ENCODE measurements around the gene TUBGCP4. TPM values are rescaled to one million over a fixed set of nuclear protein-coding genes. Genes with fewer than 3 reads are reported as not detected.

TUBGCP4 gene, protein sequence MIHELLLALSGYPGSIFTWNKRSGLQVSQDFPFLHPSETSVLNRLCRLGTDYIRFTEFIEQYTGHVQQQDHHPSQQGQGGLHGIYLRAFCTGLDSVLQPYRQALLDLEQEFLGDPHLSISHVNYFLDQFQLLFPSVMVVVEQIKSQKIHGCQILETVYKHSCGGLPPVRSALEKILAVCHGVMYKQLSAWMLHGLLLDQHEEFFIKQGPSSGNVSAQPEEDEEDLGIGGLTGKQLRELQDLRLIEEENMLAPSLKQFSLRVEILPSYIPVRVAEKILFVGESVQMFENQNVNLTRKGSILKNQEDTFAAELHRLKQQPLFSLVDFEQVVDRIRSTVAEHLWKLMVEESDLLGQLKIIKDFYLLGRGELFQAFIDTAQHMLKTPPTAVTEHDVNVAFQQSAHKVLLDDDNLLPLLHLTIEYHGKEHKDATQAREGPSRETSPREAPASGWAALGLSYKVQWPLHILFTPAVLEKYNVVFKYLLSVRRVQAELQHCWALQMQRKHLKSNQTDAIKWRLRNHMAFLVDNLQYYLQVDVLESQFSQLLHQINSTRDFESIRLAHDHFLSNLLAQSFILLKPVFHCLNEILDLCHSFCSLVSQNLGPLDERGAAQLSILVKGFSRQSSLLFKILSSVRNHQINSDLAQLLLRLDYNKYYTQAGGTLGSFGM
- total RNA-seq: 12.1 TPM
- 10 to 100 TPM; 10.2 to 12.2 (median 11.1) TPM for polyA plus RNA-seq

DNA sequence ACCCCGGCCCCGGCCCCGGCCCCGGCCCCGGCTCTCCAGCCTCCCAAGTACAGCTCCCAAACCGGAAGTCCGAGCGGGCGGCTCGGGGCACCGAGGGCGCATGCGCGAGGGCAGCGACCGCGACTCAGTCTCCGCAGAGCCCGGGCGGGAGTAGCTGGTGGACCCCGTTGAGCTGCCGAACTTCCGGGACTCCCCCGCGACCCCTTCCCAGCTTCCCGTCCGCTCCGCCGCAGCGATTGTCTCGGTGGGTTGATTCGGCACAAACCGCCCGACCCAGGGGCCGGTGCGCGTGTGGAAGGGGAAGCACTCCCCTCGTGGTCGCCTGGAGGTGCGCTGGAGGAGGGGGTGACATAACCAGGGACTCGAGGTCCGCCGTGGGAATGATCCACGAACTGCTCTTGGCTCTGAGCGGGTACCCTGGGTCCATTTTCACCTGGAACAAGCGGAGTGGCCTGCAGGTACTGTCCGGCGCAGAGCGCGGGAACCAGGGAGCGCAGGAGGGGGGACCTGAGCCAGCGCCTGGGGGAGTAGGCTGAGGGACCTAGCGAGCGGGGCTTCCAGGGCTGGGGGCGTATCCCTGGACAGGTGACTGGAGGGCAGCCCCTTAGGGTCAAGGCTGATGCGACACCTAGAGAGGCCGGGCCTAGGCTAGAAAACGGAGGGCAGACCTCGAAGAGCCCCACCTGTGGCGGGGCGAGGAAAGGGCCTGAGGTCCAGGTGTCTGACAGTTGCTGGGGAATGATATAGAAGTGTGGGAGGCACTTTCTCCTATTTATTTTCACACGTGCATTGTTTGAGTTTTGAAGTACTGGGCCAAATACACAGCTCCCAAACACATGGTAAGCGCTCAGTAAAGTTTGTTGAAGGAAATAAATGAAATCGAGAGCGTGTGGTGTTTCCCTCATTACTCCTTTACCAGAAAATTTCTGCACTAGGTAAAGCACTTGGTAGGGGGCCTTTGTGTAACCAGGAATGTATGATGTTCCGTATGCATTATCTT, at the start of gene TUBGCP4, which contains the start of gene ZSCAN29:
Gene TUBGCP4 (plus strand): TSS at position 127 of the 1,000 bp plus-strand sequence. CDS start 254 bp downstream, at position 381.
Gene ZSCAN29 (minus strand): TSS at position 69 of the 1,000 bp plus-strand sequence. CDS start 1,130 bp downstream, outside the sequence.
- Mint-ChIP-seq H3K4me3 (peak within 1 kb of the TSS; percentile 92 to 97 (median 95)), H3K4me1 (peaks cover 24 to 63% (median 51%) of the 10 kb centered on the region in 4 donors), H3K9me3 (peaks cover 0 to 23% (median 9%) of the 10 kb centered on the region in 7 donors), H3K27me3 (no peaks in the 10 kb centered on the region), H3K27ac (peak within 1 kb of the TSS; percentile 82 to 96 (median 92)), H3K36me3 (peaks cover 35% of the 10 kb centered on the region)
- H3K27me3 ChIP-seq (ENCODE audit: control insufficient read depth, insufficient read depth, low read length): no peaks in the 10 kb centered on the region
- ATAC-seq (ENCODE audit: low read depth in 2 of 2) (peak; percentile 70 to 71), DNase-seq (peak; percentile 67 to 85 (median 71))
- peaks cover 42% of the 10 kb centered on the region for H3K4me1 ChIP-seq (ENCODE audit: control insufficient read depth, insufficient read depth, low read length, poor library complexity, severe bottlenecking)
- H3K4me3 ChIP-seq (ENCODE audit: low read depth, low read length): peak within 1 kb of the TSS; percentile 85
- peaks cover 0 to 2% of the 10 kb centered on the region in 2 experiments for H3K9me3 ChIP-seq (ENCODE audit: control insufficient read depth in 2 of 2, low read length in 2 of 2)
- H3K27ac ChIP-seq (ENCODE audit: insufficient read depth, low read length, poor library complexity, severe bottlenecking): peak within 1 kb of the TSS; percentile 58
- peaks cover 13% of the 10 kb centered on the region for H3K36me3 ChIP-seq (ENCODE audit: control insufficient read depth, insufficient read depth, low read length)

DNA sequence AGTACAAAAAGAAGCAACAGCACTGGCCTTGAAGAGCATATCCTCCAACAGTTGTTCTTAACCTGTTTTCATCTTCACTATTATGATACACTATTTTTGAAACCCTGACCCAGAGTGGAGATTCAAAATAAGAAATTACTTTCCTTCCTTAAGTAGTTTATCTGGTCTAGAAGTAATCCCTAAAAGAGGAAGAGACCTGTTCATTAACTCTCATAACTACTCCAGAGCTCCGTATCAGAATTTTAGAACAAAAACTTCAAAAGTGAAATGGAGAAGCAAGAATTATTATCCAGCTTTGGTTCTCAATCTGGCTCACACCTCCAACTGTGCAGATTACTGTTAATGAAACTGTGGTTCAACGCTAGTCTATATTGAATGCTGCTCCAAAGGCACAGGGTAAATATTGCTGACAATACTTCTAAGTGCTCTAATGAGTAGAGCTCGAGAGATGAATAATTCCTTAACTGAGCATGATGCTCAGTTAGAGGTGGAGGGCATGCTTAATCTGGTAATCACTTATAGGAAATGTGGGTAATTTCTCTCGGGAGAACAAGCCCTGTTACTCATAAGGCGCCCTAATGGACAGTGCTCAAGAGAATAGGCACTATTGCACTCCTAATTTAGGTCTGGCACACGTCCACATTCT, 45.7 kb upstream of the TUBGCP4 start:
- Histone ChIP-seq H3K27me3 (ENCODE audit: control insufficient read depth, insufficient read depth, low read length) (no peaks in the 10 kb centered on the region), H3K27ac (ENCODE audit: insufficient read depth, low read length, poor library complexity, severe bottlenecking) (no peak overlapping the region), H3K9me3 (ENCODE audit: control insufficient read depth in 2 of 2, low read length in 2 of 2) (no peaks in the 10 kb centered on the region), H3K4me3 (ENCODE audit: low read depth, low read length) (no peak overlapping the region), H3K36me3 (ENCODE audit: control insufficient read depth, insufficient read depth, low read length) (peaks cover 3% of the 10 kb centered on the region), H3K4me1 (ENCODE audit: control insufficient read depth, insufficient read depth, low read length, poor library complexity, severe bottlenecking) (peaks cover 18% of the 10 kb centered on the region)
- H3K27ac Mint-ChIP-seq: no peak overlapping the region
- H3K4me3 Mint-ChIP-seq: peak overlapping the region in 2 of 4 donors; percentile 32 to 43
- H3K9me3 Mint-ChIP-seq: no peaks in the 10 kb centered on the region
- DNase-seq (no peak), ATAC-seq (ENCODE audit: low read depth in 2 of 2) (no peak)
- H3K4me1 Mint-ChIP-seq: peaks cover 20 to 34% (median 23%) of the 10 kb centered on the region in 4 donors
- H3K27me3 Mint-ChIP-seq: peaks cover 6% of the 10 kb centered on the region
- no peaks in the 10 kb centered on the region for H3K36me3 Mint-ChIP-seq

DNA sequence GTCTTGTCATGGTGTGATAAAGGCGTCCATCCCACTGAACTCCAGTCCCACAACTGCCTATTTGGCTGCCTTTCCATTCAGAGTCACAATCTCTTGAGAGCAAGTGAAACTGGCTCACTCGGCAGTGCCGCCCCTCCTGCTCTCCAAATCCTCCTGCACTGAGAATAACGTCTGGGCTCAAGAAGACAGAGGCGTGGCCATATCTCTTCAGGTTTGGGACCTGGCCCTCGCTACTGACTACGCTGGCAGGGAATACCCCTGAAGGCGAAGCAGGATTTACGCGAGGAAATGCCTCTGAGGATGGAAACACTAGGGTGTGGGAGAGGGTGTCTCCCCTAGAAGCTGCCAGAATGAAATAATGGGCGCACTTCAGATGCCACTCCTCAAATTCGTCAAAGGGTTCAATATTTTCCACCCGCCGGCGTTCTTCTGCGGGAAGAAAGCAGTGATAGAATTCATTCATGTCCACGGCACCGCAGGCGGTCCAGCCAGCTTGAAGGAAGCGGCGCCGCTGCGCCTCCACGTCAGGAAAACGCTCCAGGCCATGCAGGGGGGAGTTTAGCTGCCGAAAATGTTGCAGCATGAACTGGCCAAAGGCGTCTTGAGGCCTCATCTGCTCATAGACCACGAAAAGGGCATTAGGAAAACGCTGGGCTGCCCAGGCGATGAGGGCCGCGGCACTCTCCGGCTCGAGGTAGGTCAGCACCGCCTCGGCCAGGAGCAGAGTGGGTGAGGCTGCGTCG, 41.5 kb upstream of the TUBGCP4 start:
- peak overlapping the region; percentile 99 for H3K4me3 ChIP-seq (ENCODE audit: low read depth, low read length)
- no peak for ATAC-seq (ENCODE audit: low read depth in 2 of 2)
- DNase-seq: peak; percentile 5 to 8 (median 5)

DNA sequence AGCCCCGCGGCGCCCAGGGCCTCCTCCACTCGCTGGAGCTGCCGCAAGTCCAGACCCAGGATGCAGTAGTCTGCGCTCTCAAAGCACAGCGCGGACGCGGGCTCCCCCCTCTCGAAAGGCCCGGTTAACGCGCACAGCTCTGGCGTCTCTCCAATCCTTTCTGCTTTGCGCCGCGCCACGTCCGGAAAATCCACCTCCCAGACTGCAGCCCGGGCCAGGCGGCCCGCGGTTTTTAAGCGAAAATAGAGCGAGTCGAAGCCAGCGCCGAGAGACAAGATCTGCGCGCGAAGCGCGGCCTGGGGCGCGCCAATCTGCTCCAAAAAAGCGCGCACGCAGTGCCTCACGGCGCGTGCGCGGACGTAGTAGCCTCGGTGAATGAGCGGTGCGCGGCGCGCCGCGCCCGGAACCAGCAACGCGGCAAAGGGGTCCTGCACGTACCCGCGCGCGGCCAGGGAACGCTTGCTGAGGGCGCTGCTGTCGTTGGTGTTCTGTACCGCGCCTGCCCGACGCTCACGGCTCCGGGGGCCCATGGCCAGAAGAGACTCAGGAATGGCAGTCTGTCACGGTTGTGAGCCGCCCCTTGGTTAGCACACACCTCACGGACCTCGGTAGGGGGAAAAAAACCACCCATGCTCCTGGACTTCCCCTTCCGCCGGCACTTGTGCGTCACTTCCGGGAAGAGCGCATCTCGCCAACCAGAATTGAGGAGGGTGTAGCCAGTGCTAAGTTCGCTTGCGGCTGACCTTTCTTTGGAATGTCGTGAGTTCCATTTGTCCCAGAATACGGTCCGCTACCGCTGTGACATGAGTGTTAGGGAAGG, 40.7 kb upstream of the TUBGCP4 start, which contains the start of gene LCMT2:
Gene LCMT2 (minus strand): TSS at position 614 of the 820 bp plus-strand sequence. CDS start 84 bp downstream, at position 530.
- Mint-ChIP-seq H3K27me3 (no peaks in the 10 kb centered on the region), H3K4me1 (peaks cover 26 to 49% (median 40%) of the 10 kb centered on the region in 4 donors), H3K27ac (peak within 1 kb of the TSS; percentile 98 to 99 (median 99)), H3K9me3 (no peaks in the 10 kb centered on the region), H3K4me3 (peak within 1 kb of the TSS; percentile 96 to 99 (median 98)), H3K36me3 (peaks cover 14% of the 10 kb centered on the region)
- peak; percentile 87 to 88 for ATAC-seq (ENCODE audit: low read depth in 2 of 2)
- H3K27me3 ChIP-seq (ENCODE audit: control insufficient read depth, insufficient read depth, low read length): no peaks in the 10 kb centered on the region
- peak; percentile 89 to 97 (median 94) for DNase-seq
- peak within 1 kb of the TSS; percentile 99 for H3K4me3 ChIP-seq (ENCODE audit: low read depth, low read length)
- H3K27ac ChIP-seq (ENCODE audit: insufficient read depth, low read length, poor library complexity, severe bottlenecking): peak within 1 kb of the TSS; percentile 96
- no peaks in the 10 kb centered on the region for H3K9me3 ChIP-seq (ENCODE audit: control insufficient read depth in 2 of 2, low read length in 2 of 2)
- H3K4me1 ChIP-seq (ENCODE audit: control insufficient read depth, insufficient read depth, low read length, poor library complexity, severe bottlenecking): peaks cover 25% of the 10 kb centered on the region
- H3K36me3 ChIP-seq (ENCODE audit: control insufficient read depth, insufficient read depth, low read length): peaks cover 3% of the 10 kb centered on the region

More for the DNA sequence above, 41.5 kb upstream of the TUBGCP4 start:
- Mint-ChIP-seq H3K9me3 (no peaks in the 10 kb centered on the region), H3K27me3 (no peaks in the 10 kb centered on the region), H3K4me3 (peak overlapping the region; percentile 96 to 99 (median 98)), H3K27ac (peak overlapping the region; percentile 98 to 99 (median 99)), H3K4me1 (peaks cover 29 to 52% (median 40%) of the 10 kb centered on the region in 4 donors), H3K36me3 (peaks cover 11% of the 10 kb centered on the region)
- Histone ChIP-seq H3K4me1 (ENCODE audit: control insufficient read depth, insufficient read depth, low read length, poor library complexity, severe bottlenecking) (peaks cover 25% of the 10 kb centered on the region), H3K9me3 (ENCODE audit: control insufficient read depth in 2 of 2, low read length in 2 of 2) (no peaks in the 10 kb centered on the region), H3K27me3 (ENCODE audit: control insufficient read depth, insufficient read depth, low read length) (no peaks in the 10 kb centered on the region), H3K27ac (ENCODE audit: insufficient read depth, low read length, poor library complexity, severe bottlenecking) (peak overlapping the region; percentile 96), H3K36me3 (ENCODE audit: control insufficient read depth, insufficient read depth, low read length) (peaks cover 3% of the 10 kb centered on the region)

DNA sequence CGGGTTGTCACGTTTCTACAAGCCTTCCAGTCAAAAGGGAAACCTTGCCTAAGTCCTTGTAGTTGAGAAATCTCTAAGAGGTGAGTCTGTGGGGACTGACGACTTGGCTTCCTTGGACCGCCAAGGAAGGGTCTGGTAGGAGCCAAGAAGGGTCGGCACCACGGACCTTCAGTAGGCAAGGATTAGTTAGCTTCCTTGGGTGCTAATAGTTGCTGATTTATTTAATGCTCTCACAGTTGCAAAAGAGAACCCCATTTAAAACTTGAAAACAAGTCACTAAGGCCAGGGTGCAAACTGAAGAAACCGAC, 40.2 kb upstream of the TUBGCP4 start:
- H3K9me3 ChIP-seq (ENCODE audit: control insufficient read depth in 2 of 2, low read length in 2 of 2): no peaks in the 10 kb centered on the region
- ATAC-seq (ENCODE audit: low read depth in 2 of 2): peak in 1 of 2 donors; percentile 8
- peaks cover 25% of the 10 kb centered on the region for H3K4me1 ChIP-seq (ENCODE audit: control insufficient read depth, insufficient read depth, low read length, poor library complexity, severe bottlenecking)
- peak overlapping the region; percentile 99 for H3K4me3 ChIP-seq (ENCODE audit: low read depth, low read length)
- Mint-ChIP-seq H3K36me3 (peaks cover 18% of the 10 kb centered on the region), H3K27me3 (no peaks in the 10 kb centered on the region), H3K27ac (peak overlapping the region; percentile 98 to 99 (median 99)), H3K9me3 (no peaks in the 10 kb centered on the region), H3K4me3 (peak overlapping the region; percentile 96 to 99 (median 98)), H3K4me1 (peaks cover 26 to 47% (median 38%) of the 10 kb centered on the region in 4 donors)
- no peaks in the 10 kb centered on the region for H3K27me3 ChIP-seq (ENCODE audit: control insufficient read depth, insufficient read depth, low read length)
- H3K36me3 ChIP-seq (ENCODE audit: control insufficient read depth, insufficient read depth, low read length): peaks cover 5% of the 10 kb centered on the region
- no peak for DNase-seq
- H3K27ac ChIP-seq (ENCODE audit: insufficient read depth, low read length, poor library complexity, severe bottlenecking): peak overlapping the region; percentile 96

DNA sequence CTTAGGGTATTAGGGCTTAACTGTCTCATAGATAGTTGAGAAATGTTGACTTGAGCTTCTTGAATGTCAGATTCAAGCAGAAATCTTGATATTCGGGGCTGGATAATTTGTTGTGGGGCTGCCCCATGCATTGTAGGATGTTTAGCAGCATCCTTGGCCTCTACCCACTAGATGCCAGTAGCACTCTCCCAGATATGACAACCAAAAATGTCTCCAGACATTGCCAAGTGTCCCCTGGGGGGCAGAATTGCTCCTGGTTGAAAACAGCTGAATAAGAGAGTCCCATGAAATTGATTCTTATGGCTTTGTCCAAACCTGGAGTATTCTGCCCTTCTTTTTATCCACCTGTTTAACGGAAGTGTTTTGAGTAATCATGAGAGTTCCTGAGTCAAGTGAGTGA, 24.6 kb upstream of the TUBGCP4 start:
- peak in 1 of 3 donors; percentile 24 for DNase-seq
- H3K27ac Mint-ChIP-seq: no peak overlapping the region
- H3K36me3 Mint-ChIP-seq: peaks cover 32% of the 10 kb centered on the region
- peaks cover 9% of the 10 kb centered on the region for H3K36me3 ChIP-seq (ENCODE audit: control insufficient read depth, insufficient read depth, low read length)
- ATAC-seq (ENCODE audit: low read depth in 2 of 2): no peak
- no peaks in the 10 kb centered on the region for H3K9me3 Mint-ChIP-seq
- no peaks in the 10 kb centered on the region for H3K4me1 Mint-ChIP-seq
- H3K4me3 ChIP-seq (ENCODE audit: low read depth, low read length): no peak overlapping the region
- H3K4me1 ChIP-seq (ENCODE audit: control insufficient read depth, insufficient read depth, low read length, poor library complexity, severe bottlenecking): no peaks in the 10 kb centered on the region
- H3K27me3 Mint-ChIP-seq: no peaks in the 10 kb centered on the region
- H3K27me3 ChIP-seq (ENCODE audit: control insufficient read depth, insufficient read depth, low read length): no peaks in the 10 kb centered on the region
- H3K4me3 Mint-ChIP-seq: no peak overlapping the region
- H3K27ac ChIP-seq (ENCODE audit: insufficient read depth, low read length, poor library complexity, severe bottlenecking): no peak overlapping the region
- H3K9me3 ChIP-seq (ENCODE audit: control insufficient read depth in 2 of 2, low read length in 2 of 2): no peaks in the 10 kb centered on the region

All from CD4-positive, CD25-positive, alpha-beta regulatory T cell (primary cell).